Measurements from ENCODE around the gene TRIM66.

Gene TRIM66

DNA sequence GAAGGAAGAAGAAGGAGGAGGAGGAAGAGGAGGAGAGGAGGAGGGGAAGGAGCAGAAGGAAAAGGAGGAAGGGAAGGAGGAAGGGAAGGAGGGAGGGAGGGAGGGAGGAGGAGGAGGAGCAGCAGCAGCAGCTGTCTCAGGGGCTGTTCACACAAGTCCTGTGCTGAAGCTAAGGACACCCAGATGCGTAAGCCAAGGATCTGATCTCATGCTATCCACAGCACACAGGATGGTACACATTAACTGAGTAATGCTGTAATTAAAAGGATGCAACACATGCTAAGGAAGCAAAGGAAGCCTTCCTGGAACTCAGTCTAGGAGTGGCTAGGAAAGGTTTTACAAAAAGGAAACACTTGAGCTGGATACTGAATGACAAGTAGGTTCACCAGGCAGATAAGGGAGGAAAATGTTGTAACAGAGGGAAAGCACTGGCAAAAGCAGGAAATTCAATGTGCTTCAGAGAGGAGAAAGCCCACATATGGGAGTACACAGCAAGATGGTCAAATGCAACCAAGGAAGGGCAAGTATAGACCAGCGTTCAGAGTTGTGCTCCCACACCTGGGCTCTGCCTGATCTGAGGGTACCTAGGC, 32.0 kb downstream of the TRIM66 start:
- ATAC-seq (ENCODE audit: insufficient read depth, low read depth) (no peak), DNase-seq (no peak)
- TF ChIP-seq, protein P1, sequence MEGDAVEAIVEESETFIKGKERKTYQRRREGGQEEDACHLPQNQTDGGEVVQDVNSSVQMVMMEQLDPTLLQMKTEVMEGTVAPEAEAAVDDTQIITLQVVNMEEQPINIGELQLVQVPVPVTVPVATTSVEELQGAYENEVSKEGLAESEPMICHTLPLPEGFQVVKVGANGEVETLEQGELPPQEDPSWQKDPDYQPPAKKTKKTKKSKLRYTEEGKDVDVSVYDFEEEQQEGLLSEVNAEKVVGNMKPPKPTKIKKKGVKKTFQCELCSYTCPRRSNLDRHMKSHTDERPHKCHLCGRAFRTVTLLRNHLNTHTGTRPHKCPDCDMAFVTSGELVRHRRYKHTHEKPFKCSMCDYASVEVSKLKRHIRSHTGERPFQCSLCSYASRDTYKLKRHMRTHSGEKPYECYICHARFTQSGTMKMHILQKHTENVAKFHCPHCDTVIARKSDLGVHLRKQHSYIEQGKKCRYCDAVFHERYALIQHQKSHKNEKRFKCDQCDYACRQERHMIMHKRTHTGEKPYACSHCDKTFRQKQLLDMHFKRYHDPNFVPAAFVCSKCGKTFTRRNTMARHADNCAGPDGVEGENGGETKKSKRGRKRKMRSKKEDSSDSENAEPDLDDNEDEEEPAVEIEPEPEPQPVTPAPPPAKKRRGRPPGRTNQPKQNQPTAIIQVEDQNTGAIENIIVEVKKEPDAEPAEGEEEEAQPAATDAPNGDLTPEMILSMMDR (IDR thresholded peaks at IDR 0.05; ENCODE audit: borderline replicate concordance, extremely low read depth, low read length, poor library complexity, severe bottlenecking): no peak
- TF ChIP-seq EZH2 (IDR thresholded peaks at IDR 0.05; ENCODE audit: borderline replicate concordance, low read depth, low read length, severe bottlenecking): no peak
- Histone ChIP-seq H3K4me1 (ENCODE audit: insufficient read depth, low read length) (no peaks in the 10 kb centered on the region), H3K27me3 (ENCODE audit: insufficient read depth, low read length, poor library complexity) (no peaks in the 10 kb centered on the region), H3K4me3 (ENCODE audit: low read depth in 1 of 2, low read length in 2 of 2) (no peak overlapping the region), H3K27ac (ENCODE audit: low read length) (no peak overlapping the region), H3K36me3 (ENCODE audit: insufficient read depth, low read length) (peaks cover 24% of the 10 kb centered on the region), H3K79me2 (ENCODE audit: insufficient read depth, low read length) (no peaks in the 10 kb centered on the region), H3K9me3 (ENCODE audit: insufficient read depth, low read length, severe bottlenecking) (no peaks in the 10 kb centered on the region), H2AFZ (ENCODE audit: low read depth, low read length) (no peak overlapping the region), H3K9ac (ENCODE audit: low read depth, low read length) (no peak overlapping the region), H3K4me2 (ENCODE audit: insufficient read depth, low read length) (no peak overlapping the region), H4K20me1 (ENCODE audit: insufficient read depth, low read length) (no peaks in the 10 kb centered on the region)

DNA sequence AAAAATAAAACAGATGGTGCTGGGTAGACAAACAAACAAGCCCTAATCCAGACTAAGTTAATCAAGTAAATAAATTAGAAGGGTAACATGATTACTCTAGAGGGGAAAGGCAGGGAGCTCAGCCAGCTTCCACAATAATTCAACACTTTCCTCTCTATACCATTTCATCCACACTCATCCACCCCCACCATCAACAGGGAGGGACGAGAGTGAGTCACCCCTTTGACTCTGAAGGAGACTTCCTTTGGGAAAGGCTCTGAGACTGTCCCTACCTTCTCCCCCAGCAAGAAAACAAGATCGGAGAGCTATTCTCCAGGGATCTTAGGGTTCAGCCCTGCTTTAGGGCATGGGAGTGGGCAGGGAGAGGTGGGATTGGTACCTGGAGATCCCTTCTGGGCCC, 33.1 kb downstream of the TRIM66 start:
- H3K4me2 ChIP-seq (ENCODE audit: insufficient read depth, low read length): no peak overlapping the region
- H3K4me1 ChIP-seq (ENCODE audit: insufficient read depth, low read length): no peaks in the 10 kb centered on the region
- no peaks in the 10 kb centered on the region for H3K79me2 ChIP-seq (ENCODE audit: insufficient read depth, low read length)
- H3K36me3 ChIP-seq (ENCODE audit: insufficient read depth, low read length): peaks cover 35% of the 10 kb centered on the region
- TF ChIP-seq EZH2 (IDR thresholded peaks at IDR 0.05; ENCODE audit: borderline replicate concordance, low read depth, low read length, severe bottlenecking): no peak
- TF ChIP-seq, protein P1 (IDR thresholded peaks at IDR 0.05; ENCODE audit: borderline replicate concordance, extremely low read depth, low read length, poor library complexity, severe bottlenecking): no peak
- no peak for ATAC-seq (ENCODE audit: insufficient read depth, low read depth)
- no peak overlapping the region for H3K9ac ChIP-seq (ENCODE audit: low read depth, low read length)
- no peak for DNase-seq
- no peak overlapping the region for H3K4me3 ChIP-seq (ENCODE audit: low read depth in 1 of 2, low read length in 2 of 2)
- H3K9me3 ChIP-seq (ENCODE audit: insufficient read depth, low read length, severe bottlenecking): no peaks in the 10 kb centered on the region
- no peak overlapping the region for H2AFZ ChIP-seq (ENCODE audit: low read depth, low read length)
- no peaks in the 10 kb centered on the region for H3K27me3 ChIP-seq (ENCODE audit: insufficient read depth, low read length, poor library complexity)
- no peak overlapping the region for H3K27ac ChIP-seq (ENCODE audit: low read length)
- H4K20me1 ChIP-seq (ENCODE audit: insufficient read depth, low read length): no peaks in the 10 kb centered on the region

DNA sequence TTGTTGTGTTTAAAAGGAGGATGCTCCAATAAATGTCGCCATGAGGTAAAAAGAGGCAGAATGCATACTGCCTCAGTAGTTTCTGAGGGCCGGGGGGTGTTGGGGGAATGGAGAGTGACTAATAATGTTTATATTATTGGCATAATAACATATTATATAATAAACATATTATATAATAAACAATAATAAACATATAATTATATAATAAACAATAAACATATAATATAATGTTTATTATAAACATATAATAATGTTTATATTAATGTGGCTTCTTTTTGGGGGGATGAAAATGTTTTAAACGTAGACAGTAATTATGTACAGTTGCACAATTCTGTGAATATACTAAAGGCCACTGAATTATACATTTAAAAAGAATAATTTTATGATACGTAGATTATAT, 35.6 kb downstream of the TRIM66 start:
- DNase-seq: no peak
- ATAC-seq (ENCODE audit: insufficient read depth, low read depth): no peak
- Histone ChIP-seq H3K4me3 (ENCODE audit: low read depth in 1 of 2, low read length in 2 of 2) (no peak overlapping the region), H3K36me3 (ENCODE audit: insufficient read depth, low read length) (peaks cover 51% of the 10 kb centered on the region), H3K27me3 (ENCODE audit: insufficient read depth, low read length, poor library complexity) (no peaks in the 10 kb centered on the region), H3K27ac (ENCODE audit: low read length) (no peak overlapping the region), H3K9me3 (ENCODE audit: insufficient read depth, low read length, severe bottlenecking) (no peaks in the 10 kb centered on the region), H3K4me2 (ENCODE audit: insufficient read depth, low read length) (no peak overlapping the region), H2AFZ (ENCODE audit: low read depth, low read length) (no peak overlapping the region), H3K4me1 (ENCODE audit: insufficient read depth, low read length) (no peaks in the 10 kb centered on the region), H3K79me2 (ENCODE audit: insufficient read depth, low read length) (no peaks in the 10 kb centered on the region), H3K9ac (ENCODE audit: low read depth, low read length) (no peak overlapping the region), H4K20me1 (ENCODE audit: insufficient read depth, low read length) (no peaks in the 10 kb centered on the region)
- TF ChIP-seq EZH2 (IDR thresholded peaks at IDR 0.05; ENCODE audit: borderline replicate concordance, low read depth, low read length, severe bottlenecking): no peak
- TF ChIP-seq, protein P1 (IDR thresholded peaks at IDR 0.05; ENCODE audit: borderline replicate concordance, extremely low read depth, low read length, poor library complexity, severe bottlenecking): no peak
